A172 (cell line): ENCODE data around the gene CYBA. TPM values are rescaled to one million over a fixed set of nuclear protein-coding genes. Genes with fewer than 3 reads are reported as not detected.

Source experiments
- DNase-seq: peaks from one replicate; pipeline ENCODE4 v3.0.0-alpha.2; 2015; ENCODE audit warnings: low spot score
- total RNA-seq: library from RNA; depleted of rRNA; stranded (reverse); fragments of >200 nt; shearing (Covaris generic); gene quantifications from 2 replicates; pipeline ENCODE4 v1.2.3, GENCODE V29; 2014; rRNA removed

Gene CYBA
- total RNA-seq: 0.19 TPM in 1 of 2 replicates, not detected in the other

- DNase-seq: no peak
Observed at GRCh38 chr16:88650749-88651275, at the start of gene CYBA. TSS of gene CYBA (minus strand) at chr16:88651053. CDS start at chr16:88651013, 40 bp downstream.

GRCh38 chr16:88700322-88700635, 49.4 kb upstream of the CYBA start:
- no peak for DNase-seq

- DNase-seq: no peak
Observed at GRCh38 chr16:88699180-88699579, 48.3 kb upstream of the CYBA start.

GRCh38 chr16:88698646-88699045, 47.8 kb upstream of the CYBA start:
- DNase-seq: no peak

GRCh38 chr16:88697831-88698615, 47.2 kb upstream of the CYBA start:
- no peak for DNase-seq

GRCh38 chr16:88697116-88697830, 46.4 kb upstream of the CYBA start:
- no peak for DNase-seq

- DNase-seq: no peak
Observed at GRCh38 chr16:88696441-88696840, 45.6 kb upstream of the CYBA start.

- DNase-seq: no peak
Observed at GRCh38 chr16:88695753-88696152, 44.9 kb upstream of the CYBA start.

- DNase-seq: no peak
Observed at GRCh38 chr16:88695218-88695617, 44.4 kb upstream of the CYBA start.

- no peak for DNase-seq
Observed at GRCh38 chr16:88694221-88695087, 43.6 kb upstream of the CYBA start.

- DNase-seq: no peak
Observed at GRCh38 chr16:88693420-88694177, 42.7 kb upstream of the CYBA start.

- no peak for DNase-seq
Observed at GRCh38 chr16:88692861-88693260, 42.0 kb upstream of the CYBA start.

GRCh38 chr16:88691924-88692560, 41.2 kb upstream of the CYBA start:
- DNase-seq: no peak

- DNase-seq: no peak
Observed at GRCh38 chr16:88691129-88691813, 40.4 kb upstream of the CYBA start.

- no peak for DNase-seq
Observed at GRCh38 chr16:88690341-88691128, 39.7 kb upstream of the CYBA start.

- DNase-seq: no peak
Observed at GRCh38 chr16:88688013-88688778, 37.3 kb upstream of the CYBA start.

GRCh38 chr16:88687676-88688012, 36.8 kb upstream of the CYBA start:
- no peak for DNase-seq

GRCh38 chr16:88687254-88687576, 36.4 kb upstream of the CYBA start:
- no peak for DNase-seq
